GM23248 (cell line): ENCODE measurements around the gene TRPM3. TPM values are rescaled to one million over a fixed set of nuclear protein-coding genes. Genes with fewer than 3 reads are reported as not detected.

ENCODE experiments used
- DNase-seq: peaks from one replicate; pipeline ENCODE4 v3.0.0-alpha.2; 2015
- H2AFZ ChIP-seq: fragments of 200-600 bp; sonication (generic); 2 replicates; pipeline ENCODE4 v1.6.1; 2016; ENCODE audit warnings: antibody characterized with exemption
- H3F3A ChIP-seq: fragments of 200-600 bp; sonication (generic); 2 replicates; pipeline ENCODE4 v1.6.1; 2016; ENCODE audit warnings: mild to moderate bottlenecking, antibody characterized with exemption, mixed run types; ENCODE audit not compliant: insufficient read depth
- H3K27ac ChIP-seq: fragments of 200-600 bp; sonication (generic); 2 replicates; pipeline ENCODE4 v1.5.1; 2016; ENCODE audit warnings: mild to moderate bottlenecking
- H3K27me3 ChIP-seq: fragments of 200-600 bp; sonication (generic); replicated peaks from 2 replicates; pipeline ENCODE4 v1.6.1; 2016; ENCODE audit warnings: mild to moderate bottlenecking; ENCODE audit not compliant: insufficient read depth
- H3K36me3 ChIP-seq: fragments of 200-600 bp; sonication (generic); 2 replicates; pipeline ENCODE4 v1.6.1; 2016; ENCODE audit warnings: low read depth, mild to moderate bottlenecking
- H3K4me1 ChIP-seq: fragments of 200-600 bp; sonication (generic); 2 replicates; pipeline ENCODE4 v1.6.1; 2016; ENCODE audit warnings: mild to moderate bottlenecking; ENCODE audit not compliant: insufficient read depth
- H3K4me2 ChIP-seq: fragments of 200-600 bp; sonication (generic); one replicate; pipeline ENCODE4 v1.6.1; 2016; ENCODE audit warnings: mild to moderate bottlenecking; ENCODE audit not compliant: unreplicated experiment
- H3K4me3 ChIP-seq: fragments of 200-600 bp; sonication (generic); 2 replicates; pipeline ENCODE4 v1.5.1; 2016; ENCODE audit warnings: mild to moderate bottlenecking
- H3K79me2 ChIP-seq: fragments of 200-600 bp; sonication (generic); 2 replicates; pipeline ENCODE4 v1.6.1; 2016; ENCODE audit warnings: mild to moderate bottlenecking; ENCODE audit not compliant: insufficient read depth
- H3K9ac ChIP-seq: fragments of 200-600 bp; sonication (generic); 2 replicates; pipeline ENCODE4 v1.6.1; 2016; ENCODE audit warnings: mild to moderate bottlenecking
- H3K9me2 ChIP-seq: fragments of 200-600 bp; sonication (generic); 2 replicates; pipeline ENCODE4 v1.6.1; 2016; ENCODE audit warnings: mixed run types, mild to moderate bottlenecking, moderate library complexity; ENCODE audit not compliant: insufficient read depth
- H3K9me3 ChIP-seq: fragments of 200-600 bp; sonication (generic); one replicate; pipeline ENCODE4 v1.6.1; 2017; ENCODE audit warnings: low read depth
- H4K20me1 ChIP-seq: fragments of 200-600 bp; sonication (generic); 2 replicates; pipeline ENCODE4 v1.6.0; 2016; ENCODE audit not compliant: insufficient read depth
- EZH2 ChIP-seq: fragments of 200-600 bp; sonication (generic); IDR thresholded peaks from 2 replicates; pipeline ENCODE4 v1.6.1; 2018; ENCODE audit warnings: antibody characterized with exemption, mild to moderate bottlenecking; ENCODE audit not compliant: insufficient read depth, poor library complexity, severe bottlenecking
- EZH2phosphoT487 ChIP-seq: fragments of 200-600 bp; sonication (generic); IDR thresholded peaks from 2 replicates; pipeline ENCODE4 v1.6.1; 2018; ENCODE audit warnings: antibody characterized with exemption, moderate library complexity, mild to moderate bottlenecking, low read depth; ENCODE audit not compliant: insufficient read depth
- WGBS, 2 experiments: methylation state at CpG; one replicate each; pipeline ENCODE4 v1.1.6; 2015 to 2017; ENCODE audit warnings: low lambda C conversion rate in 2 of 2, low coverage in 1 of 2; ENCODE audit errors: missing lambda C conversion rate in 2 of 2; 5-methylcytosine and 5-hydroxymethylcytosine counted together
- in situ Hi-C: fragments of 300-500 bp; cut with MboI; formaldehyde crosslinking; loops from 2 replicates; pipeline ENCODE4 v1.15.0; 2020
- polyA plus RNA-seq: library from polyadenylated mRNA; unstranded; fragments of >200 nt; fragmentation: Nextera tagmentation; extraction: Ambion mirVana; gene quantifications from 2 replicates; pipeline ENCODE4 v1.2.1, GENCODE V29; 2016
- total RNA-seq: library from RNA; depleted of rRNA; stranded (reverse); fragments of >200 nt; shearing (Covaris generic); gene quantifications from 2 replicates; pipeline ENCODE4 v1.2.3, GENCODE V29; 2014

Gene TRPM3
- total and polyA plus RNA-seq, 2 experiments from 2014 or later, result not detected

- WGBS, 2 experiments, result 54 to 58% methylated on average over 2 of the region's 2 CpGs
Observed at GRCh38 chr9:71058660-71059059, 62.8 kb downstream of the TRPM3 start.

GRCh38 chr9:71052287-71052686 is 69.1 kb downstream of the TRPM3 start:
- TF ChIP-seq EZH2, result no peak
- no peak for TF ChIP-seq EZH2phosphoT487
- in situ Hi-C loops, result no loop called here
- H3K4me3 ChIP-seq, result no peak overlapping the region

More at GRCh38 chr9:71058660-71059059, 62.8 kb downstream of the TRPM3 start:
- Histone ChIP-seq H3K4me3 (no peak overlapping the region), H3K79me2 (no peaks in the 10 kb centered on the region), H3K27me3 (no peaks in the 10 kb centered on the region), H3K9me3 (no peaks in the 10 kb centered on the region), H3K9ac (no peak overlapping the region), H3K4me2 (no peak overlapping the region), H2AFZ (no peak overlapping the region), H3K9me2 (no peaks in the 10 kb centered on the region), H3F3A (no peaks in the 10 kb centered on the region), H3K36me3 (no peaks in the 10 kb centered on the region), H3K27ac (no peak overlapping the region), H4K20me1 (no peaks in the 10 kb centered on the region), H3K4me1 (no peaks in the 10 kb centered on the region)
- no peak for TF ChIP-seq EZH2
- no peak for TF ChIP-seq EZH2phosphoT487
- no peak for DNase-seq
- in situ Hi-C loops, result no loop called here

GRCh38 chr9:71048280-71048679 is 73.1 kb downstream of the TRPM3 start:
- Histone ChIP-seq H3K9me2 (no peaks in the 10 kb centered on the region), H3K27me3 (no peaks in the 10 kb centered on the region; the same call in 1 of the 2 replicates), H3K9me3 (no peaks in the 10 kb centered on the region), H3K9ac (no peak overlapping the region), H4K20me1 (no peaks in the 10 kb centered on the region), H3K79me2 (no peaks in the 10 kb centered on the region), H3K27ac (no peak overlapping the region), H3K4me2 (no peak overlapping the region), H3F3A (no peaks in the 10 kb centered on the region), H2AFZ (no peak overlapping the region), H3K4me1 (no peaks in the 10 kb centered on the region), H3K36me3 (no peaks in the 10 kb centered on the region), H3K4me3 (no peak overlapping the region)
- WGBS, 2 experiments, result 21 to 30% methylated on average over 4 of the region's 4 CpGs
- in situ Hi-C loops, result no loop called here
- no peak for TF ChIP-seq EZH2
- no peak for TF ChIP-seq EZH2phosphoT487
- DNase-seq, result no peak

More at GRCh38 chr9:71052287-71052686, 69.1 kb downstream of the TRPM3 start:
- no peak for DNase-seq
- Histone ChIP-seq H4K20me1 (no peaks in the 10 kb centered on the region), H3F3A (no peaks in the 10 kb centered on the region), H3K9me3 (no peaks in the 10 kb centered on the region), H3K27ac (no peak overlapping the region), H3K9ac (no peak overlapping the region), H2AFZ (no peak overlapping the region), H3K4me1 (no peaks in the 10 kb centered on the region), H3K27me3 (no peaks in the 10 kb centered on the region), H3K4me2 (no peak overlapping the region), H3K36me3 (no peaks in the 10 kb centered on the region), H3K79me2 (no peaks in the 10 kb centered on the region), H3K9me2 (no peaks in the 10 kb centered on the region)
- 20% methylated on average over 4 of the region's 4 CpGs for WGBS, 2 experiments

GRCh38 chr9:71042448-71042990 is 78.9 kb downstream of the TRPM3 start:
- Histone ChIP-seq H3K27me3 (peaks cover 10% of the 10 kb centered on the region; the same call in 1 of the 2 replicates), H3K36me3 (no peaks in the 10 kb centered on the region), H3K4me3 (no peak overlapping the region), H3K79me2 (no peaks in the 10 kb centered on the region), H3K4me2 (no peak overlapping the region), H3K9me3 (no peaks in the 10 kb centered on the region), H3K4me1 (no peaks in the 10 kb centered on the region), H2AFZ (no peak overlapping the region), H4K20me1 (no peaks in the 10 kb centered on the region), H3F3A (no peaks in the 10 kb centered on the region), H3K27ac (no peak overlapping the region), H3K9ac (no peak overlapping the region), H3K9me2 (no peaks in the 10 kb centered on the region)
- 22 to 27% methylated on average over 3 of the region's 3 CpGs for WGBS, 2 experiments
- in situ Hi-C loops, result no loop called here
- no peak for TF ChIP-seq EZH2
- TF ChIP-seq EZH2phosphoT487, result no peak
- no peak for DNase-seq

- WGBS, 2 experiments, result 51 to 55% methylated on average over 4 of the region's 4 CpGs
Observed at GRCh38 chr9:71037521-71037920, 83.9 kb downstream of the TRPM3 start.

More at GRCh38 chr9:71037521-71037920, 83.9 kb downstream of the TRPM3 start:
- no peak for TF ChIP-seq EZH2
- TF ChIP-seq EZH2phosphoT487, result no peak
- Histone ChIP-seq H3K36me3 (no peaks in the 10 kb centered on the region), H3K4me2 (no peak overlapping the region), H3K27me3 (peaks cover 9% of the 10 kb centered on the region; the same call in 1 of the 2 replicates), H3K27ac (no peak overlapping the region), H3K4me3 (no peak overlapping the region), H3K79me2 (no peaks in the 10 kb centered on the region), H3K9me3 (no peaks in the 10 kb centered on the region), H2AFZ (no peak overlapping the region), H3F3A (no peaks in the 10 kb centered on the region), H3K4me1 (no peaks in the 10 kb centered on the region), H3K9ac (no peak overlapping the region), H3K9me2 (no peaks in the 10 kb centered on the region), H4K20me1 (no peaks in the 10 kb centered on the region)
- in situ Hi-C loops, result no loop called here
- DNase-seq, result no peak
